Measurements from ENCODE around the gene PEX11A.
A peak's percentile ranks its signal among the peaks of the same experiment; 100 is the strongest.

Gene PEX11A

GRCh38 chr15:89654847-89655805, 35.4 kb downstream of the PEX11A start, which contains the start of gene KIF7:
Gene KIF7, minus strand, starts transcription at chr15:89655467. Its CDS starts 2,537 bp downstream, at chr15:89652930.
- DNase-seq = peak; percentile 88

DNA sequence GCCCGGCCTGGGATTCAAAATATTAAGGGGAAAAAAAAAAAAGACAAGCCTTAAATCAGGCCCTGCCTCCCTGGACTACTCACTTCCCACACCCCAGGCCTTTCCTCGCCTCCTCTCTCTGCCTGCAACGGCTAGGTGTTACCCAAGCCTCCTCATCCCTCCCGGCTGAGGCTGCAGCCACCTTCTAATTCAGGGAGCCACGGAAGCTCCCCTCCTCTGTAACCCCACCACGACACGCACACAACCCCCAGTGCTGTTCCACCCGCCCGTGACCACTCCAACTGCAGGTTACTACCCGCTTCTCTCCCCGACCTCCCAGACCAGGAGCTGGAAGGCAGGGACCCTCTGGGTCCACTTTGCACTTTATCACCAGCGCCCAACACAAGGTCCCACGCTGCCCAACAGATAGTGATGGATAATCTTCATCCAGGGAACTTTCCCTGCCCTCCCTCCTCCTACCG, 36.2 kb downstream of the PEX11A start:
- DNase-seq = peak; percentile 9

- no peak for DNase-seq
Observed at GRCh38 chr15:89653578-89653977, 37.0 kb downstream of the PEX11A start.

GRCh38 chr15:89652666-89653065, 37.9 kb downstream of the PEX11A start:
- peak; percentile 18 for DNase-seq

DNA sequence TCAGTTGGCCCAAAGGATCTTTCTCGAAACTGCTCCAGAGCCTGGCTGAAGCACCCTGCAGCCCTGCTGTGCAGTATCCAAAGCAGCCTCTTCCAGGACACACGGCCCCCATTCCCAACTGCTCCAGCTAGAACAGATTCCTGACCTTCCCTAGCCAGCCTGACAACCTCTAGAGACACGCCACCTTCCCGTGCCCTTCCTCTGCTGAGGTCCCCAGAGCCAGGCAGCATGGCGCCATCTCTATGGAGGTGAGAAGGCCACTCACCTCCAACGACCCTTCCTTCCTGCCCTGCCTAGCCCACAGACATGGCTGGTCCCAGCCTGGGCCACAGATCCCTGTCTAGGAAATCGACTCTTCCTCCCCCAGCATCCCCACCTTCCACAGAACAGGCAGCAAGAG, 38.4 kb downstream of the PEX11A start:
- peak; percentile 7 for DNase-seq

DNA sequence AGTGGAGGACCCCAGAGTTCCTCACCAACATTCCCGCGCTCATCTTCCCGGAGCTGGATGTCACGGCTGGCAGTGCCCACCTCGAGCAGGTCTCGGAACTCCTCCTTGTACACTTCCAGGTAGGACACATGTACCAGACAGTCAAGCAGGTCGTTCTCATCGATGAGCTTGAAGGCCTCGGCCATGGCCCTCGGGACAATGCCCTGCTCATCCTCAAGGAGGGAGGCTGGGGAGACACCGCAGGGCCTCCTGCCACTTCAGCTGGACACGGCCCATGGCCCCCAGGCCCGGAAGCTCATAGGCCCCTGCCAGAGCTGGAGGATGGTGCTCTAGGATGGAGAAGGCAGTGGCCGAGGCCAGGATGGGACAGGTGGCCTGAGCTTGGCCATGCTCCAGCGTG, 40.8 kb downstream of the PEX11A start:
- DNase-seq = no peak

DNA sequence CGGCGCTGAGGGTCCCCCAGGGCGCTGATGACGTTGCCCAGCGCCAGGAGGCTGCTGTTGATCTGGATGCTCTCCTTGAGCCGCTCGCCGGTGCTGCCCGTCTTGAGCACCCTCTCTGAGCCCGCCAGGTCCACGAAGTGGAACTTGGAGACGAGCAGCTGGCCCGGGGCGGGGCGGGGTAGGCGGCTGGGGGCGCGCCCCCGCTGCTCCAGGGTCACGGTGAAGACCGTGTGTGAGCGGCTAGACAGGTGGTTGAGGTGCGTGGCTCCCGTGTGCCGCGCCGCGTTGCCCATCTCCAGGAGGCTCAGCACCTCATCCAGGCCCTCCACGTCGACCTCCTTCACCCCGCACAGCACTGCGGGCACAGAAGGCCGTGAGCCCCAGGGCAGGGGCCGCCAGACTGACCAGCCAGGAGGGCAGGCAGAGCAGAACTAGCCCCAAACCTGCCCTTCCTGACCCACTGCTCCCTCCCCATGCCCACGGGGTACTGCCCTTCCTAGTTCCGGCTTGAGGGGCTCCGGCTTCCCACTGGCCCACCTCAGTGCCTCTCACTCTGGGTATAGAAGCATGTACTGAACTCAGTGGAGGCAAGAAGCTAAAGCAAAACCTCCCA, 41.4 kb downstream of the PEX11A start:
- DNase-seq = no peak

DNA sequence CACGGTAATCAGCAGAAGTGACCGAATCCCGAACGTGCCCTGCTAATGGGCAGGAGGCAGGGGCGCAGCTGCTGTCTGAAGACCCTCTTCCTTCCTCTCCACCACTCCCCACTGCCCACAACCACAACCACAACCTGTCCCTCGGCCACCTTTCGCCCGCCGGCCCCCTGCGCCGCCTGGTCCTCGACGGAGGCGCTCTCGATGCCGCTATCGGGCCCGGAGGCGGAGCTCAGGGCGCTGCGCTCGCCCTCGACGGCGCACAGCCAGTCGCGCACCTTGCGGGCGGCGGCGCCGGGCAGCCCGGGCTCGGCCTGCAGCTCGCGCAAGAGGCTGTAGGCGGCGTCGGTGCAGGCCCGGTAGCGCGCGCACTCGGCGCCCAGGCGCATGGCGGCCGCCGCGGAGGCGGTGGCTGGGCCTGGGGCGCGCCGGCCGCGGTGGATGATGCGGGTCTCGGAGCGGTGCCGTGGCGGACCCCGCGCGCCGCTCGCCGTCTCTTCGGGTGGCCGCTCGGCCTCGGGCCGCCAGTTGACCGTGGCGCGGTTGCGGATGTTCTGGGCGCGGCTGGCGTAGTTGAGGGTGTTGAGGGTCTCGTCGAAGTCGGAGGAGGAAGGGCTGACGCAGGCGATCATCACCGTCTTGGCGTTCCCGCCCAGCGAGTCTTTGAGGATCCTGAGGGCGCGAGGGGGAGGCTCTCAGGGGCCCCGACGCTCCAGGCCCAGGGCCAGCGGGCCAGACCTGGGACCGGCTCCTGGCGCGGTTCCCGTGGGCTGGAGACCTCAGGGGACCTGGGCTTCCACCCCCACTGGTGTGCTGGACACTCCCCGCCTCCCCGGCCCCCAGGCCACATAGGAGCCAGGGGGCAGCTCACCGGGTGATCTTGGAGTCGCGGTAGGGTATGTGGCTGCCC, 42.2 kb downstream of the PEX11A start:
- DNase-seq = peak; percentile 29

DNA sequence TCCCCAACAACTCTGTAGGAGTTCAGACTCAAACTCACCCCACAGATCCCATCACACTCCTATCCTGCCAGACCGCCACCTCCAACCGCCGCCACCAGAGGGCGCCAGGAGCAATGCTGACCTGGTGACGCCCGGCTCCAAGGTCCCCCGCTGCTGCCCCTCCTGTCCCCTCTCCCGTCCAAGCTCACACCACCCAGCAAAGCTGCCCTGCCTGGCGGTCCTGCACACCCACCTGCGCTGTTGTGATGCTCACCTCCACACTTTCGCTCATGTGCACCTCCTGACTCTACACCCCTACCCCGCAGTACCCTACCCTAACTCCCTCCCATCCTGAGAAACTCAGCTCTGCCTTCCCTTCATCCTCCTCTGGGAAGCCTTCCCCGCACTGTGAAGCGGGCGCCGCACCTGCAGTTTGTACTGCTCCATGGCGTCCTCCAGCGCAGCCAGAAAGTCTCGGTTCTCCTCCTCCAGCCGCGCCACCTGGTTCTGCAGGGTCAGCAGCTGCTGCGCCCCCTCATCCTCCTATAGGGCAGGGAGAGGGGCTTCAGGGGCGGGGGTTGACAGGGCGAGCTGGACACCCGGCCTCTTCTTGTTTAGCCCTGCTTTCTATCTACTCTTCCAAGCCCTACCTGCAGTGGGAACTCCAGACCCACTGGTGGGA, 43.2 kb downstream of the PEX11A start:
- DNase-seq = peak; percentile 65

DNA sequence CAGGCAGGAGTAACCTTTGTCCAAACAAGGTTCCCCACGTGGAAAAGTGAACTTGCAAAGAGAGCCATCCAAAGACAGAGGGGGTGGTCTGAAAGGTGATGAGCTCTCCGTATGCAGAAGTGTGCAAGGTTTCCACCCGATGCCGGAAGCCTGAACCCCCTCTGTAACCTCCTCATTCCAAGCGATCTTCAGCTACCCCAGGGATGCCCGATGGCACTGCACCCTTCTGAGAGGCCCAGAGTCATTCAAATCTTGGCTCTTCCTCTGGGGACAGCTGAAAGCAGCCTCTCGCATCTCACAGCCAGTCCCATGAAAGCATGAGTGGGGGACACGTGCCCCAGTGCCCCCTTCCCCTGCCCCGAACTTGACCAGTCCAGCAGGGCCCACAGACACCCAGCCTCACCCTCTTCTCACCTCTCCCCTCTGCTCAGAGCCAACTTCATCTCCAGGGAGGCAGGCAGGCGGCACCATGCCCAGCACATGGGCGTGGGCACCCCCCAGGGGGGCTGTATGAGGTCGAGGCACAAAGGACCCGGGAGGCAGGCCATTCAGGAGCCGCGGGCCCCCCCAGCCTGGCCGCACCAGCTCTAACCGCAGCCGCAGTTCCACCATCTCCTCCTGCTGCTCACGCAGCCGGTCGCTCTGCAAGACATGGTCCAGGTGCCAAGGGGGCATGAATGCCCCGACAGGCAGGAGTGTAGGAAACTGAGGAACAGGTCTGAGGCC, 44.0 kb downstream of the PEX11A start:
- peak; percentile 23 for DNase-seq

- DNase-seq = peak; percentile 30
Observed at GRCh38 chr15:89645680-89646079, 44.9 kb downstream of the PEX11A start.

GRCh38 chr15:89642106-89642505, 48.4 kb downstream of the PEX11A start:
- peak; percentile 32 for DNase-seq

DNA sequence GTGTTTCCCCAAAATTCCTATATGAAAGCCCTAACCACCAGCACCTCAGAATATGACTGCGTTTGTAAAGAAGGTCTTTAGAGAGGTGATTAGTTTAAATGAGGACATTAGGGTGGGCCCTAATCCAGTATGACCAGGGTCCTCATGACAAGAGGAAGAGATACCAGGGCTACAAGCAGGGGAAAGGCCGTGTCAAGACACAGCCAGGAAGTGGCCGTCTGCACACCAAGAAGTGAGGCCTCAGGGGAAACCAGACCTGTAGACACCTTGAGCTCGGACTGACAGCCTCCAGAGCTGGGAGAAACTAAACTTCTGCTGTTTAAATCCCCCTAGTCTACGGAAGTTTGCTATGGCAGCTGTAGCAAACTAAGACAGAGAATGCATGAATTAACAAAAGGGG, 49.5 kb downstream of the PEX11A start:
- no peak for DNase-seq

- no peak for DNase-seq
Observed at GRCh38 chr15:89640245-89640644, 50.3 kb downstream of the PEX11A start.

DNA sequence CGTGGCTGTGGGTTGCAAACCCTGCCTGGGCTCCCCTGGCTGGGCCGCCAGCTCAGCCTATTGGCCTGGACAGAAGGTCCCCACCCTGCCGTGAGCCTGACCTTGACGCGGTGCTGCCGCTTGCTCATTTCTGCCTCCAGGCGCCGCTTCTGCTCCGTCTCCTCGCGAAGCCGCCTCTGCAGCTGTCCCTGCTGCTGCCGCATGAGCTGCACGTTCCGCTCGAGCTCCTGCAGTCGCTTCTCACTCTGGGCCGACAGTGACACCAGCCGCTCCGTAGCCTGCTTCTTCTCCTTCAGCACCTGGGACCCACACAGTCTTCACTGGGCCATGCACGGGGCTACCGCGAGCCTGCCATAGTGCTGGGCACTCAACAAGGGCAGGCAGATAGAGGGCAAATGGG, 57.0 kb downstream of the PEX11A start:
- no peak for DNase-seq

GRCh38 chr15:89632563-89633430, 57.8 kb downstream of the PEX11A start:
- peak; percentile 16 for DNase-seq

DNA sequence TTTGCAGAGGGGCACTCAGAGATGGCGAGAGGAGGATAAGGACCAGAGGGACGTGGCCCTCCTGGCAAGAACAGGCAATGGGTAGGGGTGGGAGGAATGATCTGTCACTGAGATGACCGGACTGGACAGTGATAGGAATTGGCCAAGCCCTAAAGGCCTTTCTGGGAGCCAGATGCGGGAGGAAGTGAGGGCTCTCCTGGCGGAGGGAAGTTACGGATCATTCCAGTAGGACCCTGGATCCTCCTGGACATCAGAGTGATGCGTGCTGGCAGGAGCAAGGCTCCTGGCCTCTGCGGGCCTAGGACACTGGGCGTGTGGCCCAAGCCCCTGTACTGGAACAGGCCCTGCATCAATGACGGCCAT, 58.7 kb downstream of the PEX11A start:
- no peak for DNase-seq

All from left hindlimb (tissue), 1 donor.